Measurements from ENCODE around the gene DAPK3.
A peak's percentile ranks its signal among the peaks of the same experiment; 100 is the strongest.

DAPK3 gene

DNA sequence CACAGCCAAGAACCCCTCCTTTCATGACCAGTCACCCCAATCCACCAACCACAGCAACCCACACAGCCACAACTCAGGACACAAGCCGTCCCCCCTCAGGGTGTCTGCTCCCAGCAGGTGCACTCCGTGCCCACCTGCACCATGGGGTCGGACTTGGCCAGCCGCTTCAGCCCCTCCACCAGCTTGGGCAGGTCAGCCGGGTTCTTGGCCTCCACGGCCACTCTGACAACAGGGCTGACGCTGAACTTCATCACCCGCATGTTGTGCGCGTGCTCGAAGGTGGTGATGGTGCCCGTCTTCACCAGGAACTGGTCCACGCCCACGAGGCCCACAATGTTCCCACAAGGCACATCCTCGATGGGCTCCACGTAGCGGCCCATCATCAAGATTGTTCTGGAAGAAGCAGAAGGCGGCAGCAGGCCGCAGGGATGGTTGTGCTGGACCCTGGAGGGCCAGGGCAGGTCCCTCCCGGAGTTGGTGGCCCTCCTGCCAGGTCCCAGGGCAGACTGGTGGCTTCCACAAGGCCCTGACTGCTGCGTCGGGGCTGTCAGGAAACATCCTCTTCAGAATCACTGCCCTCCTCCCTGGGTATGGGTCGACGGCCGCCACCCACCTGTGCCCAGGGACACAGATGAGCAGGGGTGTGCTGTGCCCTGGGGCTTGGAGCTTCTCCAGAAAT is 8.9 kb upstream of the DAPK3 start:
- TF ChIP-seq, protein P1, sequence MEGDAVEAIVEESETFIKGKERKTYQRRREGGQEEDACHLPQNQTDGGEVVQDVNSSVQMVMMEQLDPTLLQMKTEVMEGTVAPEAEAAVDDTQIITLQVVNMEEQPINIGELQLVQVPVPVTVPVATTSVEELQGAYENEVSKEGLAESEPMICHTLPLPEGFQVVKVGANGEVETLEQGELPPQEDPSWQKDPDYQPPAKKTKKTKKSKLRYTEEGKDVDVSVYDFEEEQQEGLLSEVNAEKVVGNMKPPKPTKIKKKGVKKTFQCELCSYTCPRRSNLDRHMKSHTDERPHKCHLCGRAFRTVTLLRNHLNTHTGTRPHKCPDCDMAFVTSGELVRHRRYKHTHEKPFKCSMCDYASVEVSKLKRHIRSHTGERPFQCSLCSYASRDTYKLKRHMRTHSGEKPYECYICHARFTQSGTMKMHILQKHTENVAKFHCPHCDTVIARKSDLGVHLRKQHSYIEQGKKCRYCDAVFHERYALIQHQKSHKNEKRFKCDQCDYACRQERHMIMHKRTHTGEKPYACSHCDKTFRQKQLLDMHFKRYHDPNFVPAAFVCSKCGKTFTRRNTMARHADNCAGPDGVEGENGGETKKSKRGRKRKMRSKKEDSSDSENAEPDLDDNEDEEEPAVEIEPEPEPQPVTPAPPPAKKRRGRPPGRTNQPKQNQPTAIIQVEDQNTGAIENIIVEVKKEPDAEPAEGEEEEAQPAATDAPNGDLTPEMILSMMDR (conservative IDR thresholded peaks at IDR 0.05; ENCODE audit: low read depth, low read length), result no peak
- DNase-seq (ENCODE audit: low read depth), result peak; percentile 2
- no peak overlapping the region for H3K4me3 ChIP-seq (ENCODE audit: low read depth, low read length)

DNA sequence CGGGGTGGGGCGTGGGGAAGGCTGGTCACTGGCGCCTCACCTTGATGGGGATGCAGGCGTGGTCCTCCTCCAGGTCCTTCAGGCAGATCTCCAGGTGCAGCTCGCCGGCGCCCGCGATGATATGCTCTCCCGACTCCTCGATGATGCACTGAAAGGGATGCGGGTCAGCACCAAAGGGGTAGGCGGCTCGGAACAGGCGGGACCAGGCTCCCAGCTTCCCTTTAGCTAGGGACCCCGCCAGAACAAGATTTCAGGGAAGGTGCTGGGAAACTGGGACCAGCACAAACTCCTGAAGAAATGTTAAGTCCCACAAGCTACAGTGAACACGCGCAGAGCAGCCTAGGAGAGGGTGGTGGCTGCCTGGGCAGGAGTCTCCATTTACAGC is 8.4 kb upstream of the DAPK3 start:
- TF ChIP-seq, protein P1 (conservative IDR thresholded peaks at IDR 0.05; ENCODE audit: low read depth, low read length), result no peak
- DNase-seq (ENCODE audit: low read depth), result no peak
- H3K4me3 ChIP-seq (ENCODE audit: low read depth, low read length), result no peak overlapping the region

DNA sequence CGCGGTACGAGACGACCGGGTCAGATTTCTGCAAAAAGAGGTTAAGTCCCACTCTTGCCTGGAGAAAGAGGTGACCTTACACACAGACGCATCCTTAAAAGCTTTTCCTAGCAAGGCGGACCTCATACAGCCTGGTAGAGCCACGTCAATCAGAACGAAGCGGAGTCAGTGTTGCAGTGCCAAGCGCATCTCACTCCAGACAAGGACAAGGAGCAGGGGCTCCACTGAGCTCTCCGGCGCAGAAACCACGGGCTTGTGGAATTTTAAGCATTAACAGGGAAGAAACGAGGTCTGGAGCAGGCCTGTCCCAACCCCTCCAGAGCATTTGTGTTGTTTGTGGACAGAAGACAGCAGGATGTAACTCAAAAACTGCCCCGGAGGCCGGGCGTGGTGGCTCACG is 7.2 kb upstream of the DAPK3 start:
- no peak overlapping the region for H3K4me3 ChIP-seq (ENCODE audit: low read depth, low read length)
- DNase-seq (ENCODE audit: low read depth), result no peak
- TF ChIP-seq, protein P1 (conservative IDR thresholded peaks at IDR 0.05; ENCODE audit: low read depth, low read length), result no peak

DNA sequence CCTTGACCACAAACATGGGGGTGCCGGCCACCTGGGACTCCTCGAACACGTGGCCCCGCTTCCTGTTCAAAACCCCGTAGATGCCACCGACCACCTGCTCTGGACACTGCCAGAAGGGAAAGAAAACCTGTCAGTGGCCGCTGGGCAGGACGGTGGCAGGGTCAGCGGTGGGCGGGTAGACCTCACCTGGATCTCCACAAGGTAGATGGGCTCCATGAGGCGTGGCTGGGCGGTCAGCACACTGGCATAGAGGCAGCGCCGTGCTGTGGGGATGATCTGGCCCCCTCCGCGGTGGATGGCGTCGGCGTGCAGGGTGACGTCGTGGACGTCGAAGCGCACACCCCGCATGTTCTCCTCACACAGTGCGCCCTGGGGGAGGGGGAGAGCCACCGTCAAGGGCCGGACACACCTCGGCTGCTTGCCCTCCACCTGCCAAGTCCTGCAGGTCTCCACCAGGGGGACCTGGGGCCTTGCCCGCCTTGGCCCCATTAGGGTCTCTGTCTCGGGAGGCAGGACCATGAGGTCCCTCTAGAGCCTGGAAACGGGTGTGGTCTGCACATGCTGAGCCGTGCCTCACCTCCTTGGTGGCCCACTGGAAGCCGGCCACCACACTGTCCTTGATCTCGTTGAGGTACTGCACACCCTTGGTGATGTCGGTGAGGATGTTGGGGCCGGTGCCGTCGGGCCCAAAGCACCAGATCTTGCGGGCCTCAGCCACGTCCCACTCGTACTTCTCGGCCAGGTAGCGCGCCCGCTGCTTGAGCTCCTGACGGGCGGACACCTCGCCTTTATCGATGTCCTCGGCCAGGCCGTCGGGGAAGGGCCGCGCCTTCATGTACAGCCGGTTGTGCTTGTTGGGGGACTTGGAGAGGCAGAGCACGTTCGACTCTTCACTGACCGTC is 6.6 kb upstream of the DAPK3 start:
- TF ChIP-seq, protein P1 (conservative IDR thresholded peaks at IDR 0.05; ENCODE audit: low read depth, low read length), result peak; percentile 41
- no peak for DNase-seq (ENCODE audit: low read depth)
- H3K4me3 ChIP-seq (ENCODE audit: low read depth, low read length), result no peak overlapping the region

DNA sequence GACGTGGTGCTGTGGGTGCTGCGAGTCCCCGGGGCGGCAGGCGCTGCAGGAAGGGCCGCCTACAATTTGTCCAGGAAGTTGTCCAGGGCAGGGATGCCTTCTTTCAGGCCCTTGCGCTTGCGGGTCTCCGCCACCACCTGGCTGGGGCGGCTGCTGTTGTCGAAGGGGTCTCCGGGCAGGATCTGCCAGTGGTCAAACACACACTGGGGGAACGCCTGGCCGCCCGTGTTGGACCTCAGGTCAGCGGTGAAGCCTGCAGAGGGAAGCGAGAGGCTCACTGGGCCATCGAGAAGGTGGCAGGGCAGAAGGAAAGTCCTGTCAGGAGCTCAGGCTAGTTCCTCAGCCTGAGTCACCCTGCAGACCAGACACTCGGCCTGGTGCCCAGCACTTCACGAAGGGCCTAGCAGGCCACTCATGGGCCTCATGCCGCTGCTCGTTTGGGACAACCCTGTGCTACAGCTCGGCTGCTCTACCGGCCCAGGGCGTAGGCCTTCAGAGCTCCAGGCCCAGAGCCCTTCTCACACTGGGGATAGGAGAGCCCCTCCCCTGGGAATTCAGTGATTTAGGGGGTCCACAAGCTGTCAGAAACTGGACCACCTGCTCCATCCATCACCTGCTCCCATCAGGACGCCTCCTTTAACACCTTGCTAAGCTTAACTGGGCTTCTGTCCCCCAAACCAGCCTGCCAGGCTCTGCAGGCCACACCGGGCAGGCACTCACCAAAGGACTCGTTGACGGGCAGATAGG is 5.8 kb upstream of the DAPK3 start:
- no peak overlapping the region for H3K4me3 ChIP-seq (ENCODE audit: low read depth, low read length)
- DNase-seq (ENCODE audit: low read depth), result no peak
- TF ChIP-seq, protein P1 (conservative IDR thresholded peaks at IDR 0.05; ENCODE audit: low read depth, low read length), result no peak

DNA sequence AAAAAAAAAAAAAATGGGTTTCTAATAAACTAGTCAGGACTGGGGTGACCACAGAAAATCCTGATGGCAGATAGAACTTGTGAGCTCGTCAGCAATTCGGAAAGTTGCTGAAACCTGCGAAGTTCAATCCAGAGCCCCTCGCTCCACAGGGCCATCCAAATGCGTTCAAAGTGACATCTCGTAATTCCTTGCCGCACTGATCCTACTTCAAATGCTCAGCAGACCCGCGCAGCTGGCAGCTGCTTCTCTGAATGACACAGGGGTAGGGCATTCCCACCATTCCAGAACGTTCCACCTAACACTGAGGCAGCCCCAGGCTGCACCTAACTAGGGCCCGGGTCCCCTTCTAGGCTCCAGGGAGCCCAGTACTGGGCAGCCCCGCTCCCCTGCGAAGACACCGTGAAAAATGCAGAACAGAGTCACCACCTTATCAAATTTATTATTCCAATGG is 4.8 kb upstream of the DAPK3 start:
- H3K4me3 ChIP-seq (ENCODE audit: low read depth, low read length), result no peak overlapping the region
- DNase-seq (ENCODE audit: low read depth), result no peak
- TF ChIP-seq, protein P1 (conservative IDR thresholded peaks at IDR 0.05; ENCODE audit: low read depth, low read length), result no peak

Measured in choroid plexus epithelial cell (primary cell).